Measurements from ENCODE around the gene TEX29. TPM values are rescaled to one million over a fixed set of nuclear protein-coding genes. Genes with fewer than 3 reads are reported as not detected.

TEX29 gene
- total RNA-seq, 1 donor from 2014 or later: not detected

DNA sequence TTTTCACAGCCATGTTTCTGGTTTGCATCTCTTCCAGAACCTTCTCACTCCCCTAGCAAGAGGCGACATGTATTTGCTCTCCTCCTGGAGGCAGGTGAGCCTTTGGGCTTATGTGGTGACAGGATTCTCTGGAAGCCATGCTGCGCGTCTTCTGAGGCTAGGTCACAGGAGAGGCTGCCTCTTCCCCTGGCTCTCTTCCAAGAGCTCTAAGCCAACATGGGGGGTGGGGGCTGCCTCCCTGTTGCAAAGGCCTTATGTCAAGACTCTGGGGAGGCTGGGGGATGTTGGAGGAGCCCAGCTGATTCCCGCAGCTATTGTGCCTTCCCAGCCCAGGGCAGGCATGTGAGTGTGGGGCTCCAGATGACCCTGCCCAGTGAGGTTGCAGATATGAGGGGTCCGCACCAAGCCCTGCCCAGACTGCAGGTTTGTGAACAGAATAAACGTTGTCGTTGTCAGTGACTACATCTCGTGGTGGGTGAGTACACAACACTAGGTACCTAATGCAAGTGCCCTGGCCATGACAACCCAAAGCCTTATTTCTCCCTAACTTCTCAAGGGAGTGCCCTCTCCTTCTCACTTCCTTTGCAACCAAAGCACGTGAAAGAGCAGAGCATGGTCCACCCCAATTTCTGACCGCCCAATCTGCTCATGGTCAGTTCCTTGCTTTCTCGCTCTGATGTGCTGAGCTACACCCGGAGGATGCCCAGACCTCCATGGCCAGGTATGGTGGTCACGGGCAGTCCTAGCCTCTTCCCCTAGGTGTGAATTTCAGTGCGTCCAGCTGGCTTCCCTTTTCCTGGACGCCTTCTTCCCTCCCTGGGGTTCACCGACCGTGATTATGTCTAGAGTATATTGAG, 44.9 kb downstream of the TEX29 start:
- DNase-seq (ENCODE audit: low spot score): no peak
- Mint-ChIP-seq H3K9me3 (peaks cover 5% of the 10 kb centered on the region), H3K27ac (no peak overlapping the region), H3K36me3 (no peaks in the 10 kb centered on the region), H3K27me3 (ENCODE audit: insufficient read depth, low read depth) (peaks cover 5% of the 10 kb centered on the region), H3K4me1 (peaks cover 5% of the 10 kb centered on the region), H3K4me3 (no peak overlapping the region)
- Histone ChIP-seq H3K4me3 (no peak overlapping the region), H3K9ac (no peak overlapping the region), H3F3A (ENCODE audit: low read depth) (no peaks in the 10 kb centered on the region), H3K27ac (no peak overlapping the region), H3K36me3 (no peaks in the 10 kb centered on the region), H3K9me3 (ENCODE audit: low read depth) (no peaks in the 10 kb centered on the region), H4K20me1 (ENCODE audit: low read depth) (no peaks in the 10 kb centered on the region), H3K79me2 (ENCODE audit: low read depth) (no peaks in the 10 kb centered on the region), H3K4me1 (peaks cover 2% of the 10 kb centered on the region), H3K27me3 (no peaks in the 10 kb centered on the region), H2AFZ (replicated peaks) (no peak overlapping the region), H3K4me2 (no peak overlapping the region)
- no peak for TF ChIP-seq CTCF (IDR thresholded peaks at IDR 0.05)
- no peak for TF ChIP-seq EZH2 (IDR thresholded peaks at IDR 0.05)

DNA sequence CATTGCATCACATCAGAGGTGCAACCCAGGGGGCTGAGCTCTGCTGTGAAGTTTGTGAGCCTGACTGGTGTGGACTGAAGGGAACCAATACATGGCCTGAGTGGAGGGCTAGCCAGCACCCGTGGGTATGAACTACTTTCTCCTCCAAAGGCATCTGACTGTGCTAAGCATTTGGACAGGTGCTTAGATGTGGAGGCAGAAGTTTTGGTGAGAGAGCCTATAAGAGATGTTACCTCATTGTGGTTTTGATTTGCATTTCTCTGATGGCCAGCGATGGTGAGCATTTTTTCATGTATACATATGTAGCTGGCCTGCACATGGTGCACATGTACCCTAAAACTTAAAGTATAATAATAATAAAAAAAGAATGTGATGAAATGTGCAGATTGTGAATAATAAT, 46.9 kb downstream of the TEX29 start:
- no peaks in the 10 kb centered on the region for H3K36me3 ChIP-seq
- Mint-ChIP-seq H3K27ac (no peak overlapping the region), H3K4me3 (no peak overlapping the region), H3K36me3 (no peaks in the 10 kb centered on the region), H3K27me3 (ENCODE audit: insufficient read depth, low read depth) (no peaks in the 10 kb centered on the region), H3K9me3 (peaks cover 5% of the 10 kb centered on the region), H3K4me1 (peaks cover 9% of the 10 kb centered on the region)
- no peak overlapping the region for H2AFZ ChIP-seq (replicated peaks)
- no peaks in the 10 kb centered on the region for H3K79me2 ChIP-seq (ENCODE audit: low read depth)
- no peaks in the 10 kb centered on the region for H3K4me1 ChIP-seq
- DNase-seq (ENCODE audit: low spot score): no peak
- H3K27ac ChIP-seq: no peak overlapping the region
- H3K4me2 ChIP-seq: no peak overlapping the region
- no peaks in the 10 kb centered on the region for H3K27me3 ChIP-seq
- no peak for TF ChIP-seq EZH2 (IDR thresholded peaks at IDR 0.05)
- no peak for TF ChIP-seq CTCF (IDR thresholded peaks at IDR 0.05)
- no peak for TF ChIP-seq EZH2phosphoT487 (IDR thresholded peaks at IDR 0.05)
- H3F3A ChIP-seq (ENCODE audit: low read depth): no peaks in the 10 kb centered on the region
- H3K4me3 ChIP-seq: no peak overlapping the region
- no peaks in the 10 kb centered on the region for H4K20me1 ChIP-seq (ENCODE audit: low read depth)
- no peaks in the 10 kb centered on the region for H3K9me3 ChIP-seq (ENCODE audit: low read depth)
- no peak overlapping the region for H3K9ac ChIP-seq

DNA sequence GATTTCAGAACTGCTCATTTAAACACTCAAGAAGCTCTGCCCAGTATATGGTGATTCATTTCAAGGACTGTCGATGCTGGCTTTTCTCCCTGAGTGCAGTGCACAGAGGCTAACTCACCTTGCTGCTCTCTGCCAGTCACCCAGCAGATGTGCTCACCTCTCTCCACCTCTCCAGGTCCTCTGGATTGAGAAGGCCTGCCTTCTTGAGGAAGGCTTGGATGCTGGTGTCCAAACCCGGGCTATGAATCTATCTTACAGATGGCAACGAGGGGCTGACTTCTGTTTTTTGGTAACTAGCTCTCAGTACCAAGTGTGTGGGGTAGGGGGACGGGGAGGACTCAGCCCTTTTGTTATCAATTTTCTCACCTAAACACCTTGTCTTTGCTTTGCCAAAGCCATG, 47.6 kb downstream of the TEX29 start:
- no peaks in the 10 kb centered on the region for H3K27me3 Mint-ChIP-seq (ENCODE audit: insufficient read depth, low read depth)
- Histone ChIP-seq H3K27me3 (no peaks in the 10 kb centered on the region), H4K20me1 (ENCODE audit: low read depth) (no peaks in the 10 kb centered on the region), H3K4me2 (no peak overlapping the region), H3K9me3 (ENCODE audit: low read depth) (no peaks in the 10 kb centered on the region), H3K4me1 (no peaks in the 10 kb centered on the region), H3F3A (ENCODE audit: low read depth) (no peaks in the 10 kb centered on the region), H2AFZ (replicated peaks) (no peak overlapping the region), H3K36me3 (no peaks in the 10 kb centered on the region), H3K4me3 (no peak overlapping the region), H3K79me2 (ENCODE audit: low read depth) (no peaks in the 10 kb centered on the region), H3K9ac (no peak overlapping the region), H3K27ac (no peak overlapping the region)
- TF ChIP-seq EZH2phosphoT487 (IDR thresholded peaks at IDR 0.05) (no peak), EZH2 (IDR thresholded peaks at IDR 0.05) (no peak), CTCF (IDR thresholded peaks at IDR 0.05) (no peak)
- H3K9me3 Mint-ChIP-seq: peaks cover 5% of the 10 kb centered on the region
- H3K4me3 Mint-ChIP-seq: no peak overlapping the region
- H3K27ac Mint-ChIP-seq: no peak overlapping the region
- DNase-seq (ENCODE audit: low spot score): no peak
- H3K4me1 Mint-ChIP-seq: peaks cover 9% of the 10 kb centered on the region
- H3K36me3 Mint-ChIP-seq: no peaks in the 10 kb centered on the region
